Activated CD8-positive, alpha-beta memory T cell treated with anti-CD3 and anti-CD28 coated beads for 24 hours (primary cell): ENCODE results near the gene GLYATL2.
A peak's percentile ranks its signal among the peaks of the same experiment; 100 is the strongest.

Experiments used
- DNase-seq: peaks from one replicate; pipeline ENCODE4 v3.0.0-alpha.2; 2020

GLYATL2 gene

GRCh38 chr11:58796333-58796732 lies 48.2 kb downstream of the GLYATL2 start:
- DNase-seq, result no peak

DNA sequence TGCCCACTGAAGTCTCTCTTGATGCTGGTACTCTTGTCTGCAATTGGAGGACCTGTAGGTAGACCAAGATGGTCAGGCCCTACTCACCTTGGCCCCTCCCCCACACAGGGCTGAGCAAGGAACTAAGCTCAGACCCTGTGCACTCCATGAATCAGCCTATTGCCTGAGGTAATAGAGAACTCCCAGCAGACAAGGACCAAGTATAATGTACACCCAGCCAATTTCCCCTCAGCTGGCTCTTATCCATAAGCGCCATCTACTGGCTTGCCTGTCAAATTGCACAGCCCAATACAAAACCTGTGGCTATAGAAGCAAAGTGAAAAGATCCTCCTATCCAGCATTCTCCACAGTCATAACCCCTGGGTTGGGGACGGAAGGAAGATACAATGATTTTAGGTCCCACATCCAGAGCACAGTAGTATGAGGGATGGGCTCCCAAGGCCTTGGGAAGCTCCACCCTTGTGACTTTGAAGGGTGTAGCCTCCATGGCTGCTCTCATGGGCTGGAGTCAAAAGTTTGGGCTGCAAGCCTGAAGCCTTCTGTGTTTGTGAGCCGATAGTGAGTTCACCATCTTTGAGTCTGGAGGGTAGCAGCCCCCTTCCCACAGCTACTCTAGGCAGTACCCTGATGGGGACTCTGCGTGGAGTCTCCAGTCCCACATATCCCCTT lies 56.0 kb downstream of the GLYATL2 start:
- peak; percentile 61 for DNase-seq

GRCh38 chr11:58787903-58788302 lies 56.6 kb downstream of the GLYATL2 start:
- peak; percentile 57 for DNase-seq

GRCh38 chr11:58786693-58787092 lies 57.8 kb downstream of the GLYATL2 start:
- no peak for DNase-seq

DNA sequence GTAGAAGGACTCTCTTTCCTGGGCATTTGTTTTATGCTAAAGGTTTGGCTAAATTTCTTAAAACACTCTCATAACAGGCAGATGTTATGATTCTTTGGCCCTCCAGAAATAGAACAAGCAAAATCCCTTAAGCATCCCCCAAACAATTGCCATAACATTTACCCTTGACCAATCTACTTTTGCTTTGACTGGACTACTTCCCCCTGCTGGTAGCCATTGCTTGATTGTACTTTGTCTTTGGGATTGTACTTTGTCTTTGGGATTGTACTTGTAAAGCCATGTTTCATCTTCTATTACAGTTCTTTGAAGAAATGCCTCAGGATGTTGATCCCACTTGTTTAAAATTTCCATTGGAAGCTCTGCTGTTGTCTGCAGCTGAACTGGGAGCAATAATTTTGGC lies 59.5 kb downstream of the GLYATL2 start:
- DNase-seq, result no peak
